Measurements from ENCODE around the gene JAML.

JAML gene

DNA sequence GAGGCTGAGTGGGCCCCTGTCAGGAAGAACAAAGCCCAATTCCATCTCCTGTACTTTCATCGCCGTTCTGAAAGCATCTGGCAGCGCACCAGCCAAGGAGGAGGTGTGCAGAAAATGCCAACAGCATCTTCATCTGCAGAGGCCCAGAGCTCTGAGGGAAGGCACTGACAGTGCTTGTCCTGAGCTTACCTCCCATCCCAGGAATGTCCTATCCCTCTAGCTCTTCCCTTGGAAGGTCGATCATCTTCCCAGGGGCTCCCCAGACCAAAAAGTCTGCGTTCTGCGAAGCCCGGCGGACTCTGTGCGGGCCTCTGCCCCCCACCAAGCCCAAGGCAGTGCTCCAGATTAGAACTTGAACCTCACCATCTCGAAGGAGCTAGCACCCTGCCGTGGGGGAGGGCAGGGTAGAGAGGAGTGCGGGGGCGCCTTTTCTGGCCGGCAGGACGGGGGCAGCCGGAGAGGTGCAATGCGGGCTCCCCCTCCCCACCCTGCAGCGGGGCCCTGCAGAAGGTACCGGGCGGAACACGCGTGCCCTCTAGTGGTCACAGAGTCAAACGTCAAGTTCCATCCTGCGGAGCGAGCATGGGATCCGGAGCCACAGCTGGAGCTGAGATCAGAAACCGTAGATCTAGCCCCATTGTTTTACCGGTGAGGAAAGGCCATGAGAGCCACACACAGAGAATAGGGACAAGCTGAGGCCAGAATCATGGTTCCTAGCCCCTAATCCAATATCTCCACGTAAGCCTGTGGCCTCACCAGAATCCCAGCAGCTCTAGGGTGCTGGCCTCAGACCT, 53.3 kb downstream of the JAML start:
- DNase-seq (ENCODE audit: low read depth): peak; percentile 48
- no peak overlapping the region for H3K4me3 ChIP-seq (ENCODE audit: control insufficient read depth, low read depth, low read length)
- TF ChIP-seq CTCF (conservative IDR thresholded peaks at IDR 0.05; ENCODE audit: control insufficient read depth, insufficient read depth, low read depth, low read length): peak; percentile 68

DNA sequence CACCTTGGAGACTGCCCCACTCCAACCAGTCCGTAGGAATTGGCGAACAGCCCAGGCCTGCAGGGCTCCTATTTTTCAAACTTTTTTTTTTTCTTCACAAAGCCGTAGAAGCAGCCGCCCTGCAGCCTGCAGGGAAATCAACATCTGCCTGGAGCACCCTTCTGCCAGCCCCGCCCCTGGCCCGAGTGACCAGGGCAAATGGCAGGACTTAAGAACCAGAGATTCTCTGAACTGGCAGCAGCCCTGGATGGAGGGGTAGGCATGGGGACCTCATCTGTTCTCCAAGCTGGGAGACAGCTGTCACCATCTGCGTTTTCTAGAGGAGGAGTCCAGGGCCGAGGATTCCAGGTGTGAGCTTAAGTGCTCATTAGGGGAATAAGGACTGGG, 53.9 kb downstream of the JAML start:
- no peak for DNase-seq (ENCODE audit: low read depth)

DNA sequence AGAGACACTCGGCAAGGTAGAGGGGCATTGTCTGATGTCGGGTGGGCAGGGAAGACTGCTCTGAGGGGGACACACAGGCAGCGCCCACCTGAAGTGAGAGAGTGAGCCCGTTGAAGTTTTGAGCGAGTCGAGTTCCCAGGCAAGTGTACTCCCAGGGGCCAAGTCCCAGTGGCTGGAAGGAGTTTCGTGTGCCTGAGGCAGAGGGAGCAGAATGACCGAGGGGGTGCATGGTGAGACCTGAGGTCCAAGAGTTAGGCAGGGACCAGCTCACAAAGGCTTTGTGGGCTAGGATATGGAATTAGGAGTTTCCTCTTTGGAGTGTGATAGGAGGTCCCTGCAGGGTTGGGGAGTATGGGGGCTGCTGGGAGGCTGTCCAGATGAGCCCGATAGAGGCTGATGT, 54.6 kb downstream of the JAML start:
- no peak for TF ChIP-seq CTCF (conservative IDR thresholded peaks at IDR 0.05; ENCODE audit: control insufficient read depth, insufficient read depth, low read depth, low read length)
- DNase-seq (ENCODE audit: low read depth): no peak
- H3K4me3 ChIP-seq (ENCODE audit: control insufficient read depth, low read depth, low read length): no peak overlapping the region

More for the DNA sequence above, 53.9 kb downstream of the JAML start:
- no peak for TF ChIP-seq CTCF (conservative IDR thresholded peaks at IDR 0.05; ENCODE audit: control insufficient read depth, insufficient read depth, low read depth, low read length)
- no peak overlapping the region for H3K4me3 ChIP-seq (ENCODE audit: control insufficient read depth, low read depth, low read length)

DNA sequence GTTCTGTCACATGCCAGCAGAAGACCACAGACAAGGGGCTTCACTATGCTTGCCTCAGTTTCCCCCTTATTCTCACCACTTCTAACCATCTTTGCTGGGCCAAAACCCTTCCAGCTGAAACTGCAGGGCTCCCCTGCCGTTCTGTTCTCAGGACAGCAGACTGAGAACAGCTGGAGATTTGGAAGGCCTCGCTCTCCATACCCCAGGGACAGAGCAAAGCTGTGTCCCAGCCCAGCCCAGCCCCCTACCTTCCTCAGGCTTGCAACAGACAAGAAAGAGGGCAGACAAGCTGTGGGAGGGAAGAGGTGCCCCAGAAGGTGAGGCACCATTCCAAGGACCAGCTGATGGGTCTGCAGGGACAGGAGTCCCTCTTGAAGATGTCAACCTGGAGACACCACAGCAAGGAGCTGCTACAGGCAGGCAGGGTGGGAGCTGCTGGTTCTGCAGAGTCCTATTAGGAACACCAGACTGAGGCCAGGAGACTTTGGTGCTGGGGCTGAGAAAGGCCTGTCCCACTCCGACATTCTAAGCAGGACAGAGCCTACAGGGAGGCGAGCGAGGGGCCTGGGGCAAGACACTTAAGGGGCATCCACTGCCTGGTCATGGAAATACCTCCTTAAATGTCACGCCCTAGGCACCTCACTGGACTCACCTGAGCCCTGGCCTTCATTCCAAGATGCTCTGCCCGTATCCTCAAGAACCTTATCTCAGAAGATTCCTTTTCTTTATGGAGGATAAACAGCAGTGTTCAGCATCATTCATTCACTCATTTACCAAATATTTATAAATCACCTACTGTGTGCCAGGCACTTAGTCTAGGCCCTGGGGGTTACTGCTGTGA, 55.3 kb downstream of the JAML start:
- TF ChIP-seq CTCF (conservative IDR thresholded peaks at IDR 0.05; ENCODE audit: control insufficient read depth, insufficient read depth, low read depth, low read length): no peak
- no peak overlapping the region for H3K4me3 ChIP-seq (ENCODE audit: control insufficient read depth, low read depth, low read length)

GRCh38 chr11:118168751-118169150, 56.1 kb downstream of the JAML start:
- no peak overlapping the region for H3K4me3 ChIP-seq (ENCODE audit: control insufficient read depth, low read depth, low read length)
- TF ChIP-seq CTCF (conservative IDR thresholded peaks at IDR 0.05; ENCODE audit: control insufficient read depth, insufficient read depth, low read depth, low read length): no peak
- DNase-seq (ENCODE audit: low read depth): no peak

More for the DNA sequence above, 55.3 kb downstream of the JAML start:
- no peak for DNase-seq (ENCODE audit: low read depth)

GRCh38 chr11:118168316-118168715, 56.5 kb downstream of the JAML start:
- no peak for DNase-seq (ENCODE audit: low read depth)
- no peak overlapping the region for H3K4me3 ChIP-seq (ENCODE audit: control insufficient read depth, low read depth, low read length)
- no peak for TF ChIP-seq CTCF (conservative IDR thresholded peaks at IDR 0.05; ENCODE audit: control insufficient read depth, insufficient read depth, low read depth, low read length)
